Esophagus squamous epithelium (tissue), 5 donors: ENCODE results near the gene FBXO8. TPM values are rescaled to one million over a fixed set of nuclear protein-coding genes. Genes with fewer than 3 reads are reported as not detected.

Source experiments
- DNase-seq: peaks from one replicate; lab custom pipeline; 2025; lab: John Stamatoyannopoulos, UW
- H3K27ac ChIP-seq, 4 donors: fragments of 200-600 bp; sonication (generic); one replicate each; pipeline ENCODE4 v1.5.1; 2016 to 2019; ENCODE audit warnings: mild to moderate bottlenecking in 1 of 4
- H3K27me3 ChIP-seq, 4 donors: fragments of 200-600 bp; sonication (generic); 1 replicate in 3 of 4; 2 replicates in 1 of 4; pipeline versions ENCODE4 v1.5.1 to v1.6.0; 2017 to 2021; ENCODE audit warnings: antibody characterized with exemption in 1 of 4
- H3K36me3 ChIP-seq, 3 donors: fragments of 200-600 bp; sonication (generic); one replicate each; pipeline ENCODE4 v1.5.1; 2016 to 2019
- H3K4me1 ChIP-seq, 3 donors: fragments of 200-600 bp; sonication (generic); one replicate each; pipeline ENCODE4 v1.5.1; 2017 to 2019
- H3K4me3 ChIP-seq, 4 donors: fragments of 200-600 bp; sonication (generic); 1 replicate in 3 of 4; 2 replicates in 1 of 4; pipeline ENCODE4 v1.5.1; 2016 to 2019; ENCODE audit warnings: mild to moderate bottlenecking in 2 of 4, moderate library complexity in 1 of 4
- H3K9me3 ChIP-seq, 3 donors: fragments of 200-600 bp; sonication (generic); one replicate each; pipeline ENCODE4 v1.5.1; 2016 to 2019
- CTCF ChIP-seq, 6 experiments: fragments of 450-650 bp in 4 of 6; fragments of 200-600 bp in 2 of 6; sonication (generic) in 2 of 6; IDR thresholded peaks; one replicate each; pipeline ENCODE4 v1.5.1; 2016 to 2019; ENCODE audit warnings: antibody characterized with exemption in 6 of 6, mild to moderate bottlenecking in 4 of 6, moderate library complexity in 4 of 6
- POLR2A ChIP-seq, 4 donors: fragments of 450-650 bp; IDR thresholded peaks; one replicate each; pipeline ENCODE4 v1.6.1; 2017; ENCODE audit warnings: antibody characterized with exemption in 4 of 4, mild to moderate bottlenecking in 4 of 4, moderate library complexity in 3 of 4
- WGBS, 2 donors: methylation state at CpG; one replicate each; pipeline ENCODE4 v1.1.5; 2018; 5-methylcytosine and 5-hydroxymethylcytosine counted together
- intact Hi-C: fragments of 100-400 bp; cut with DNase I; formaldehyde crosslinking; loops from one replicate; pipeline ENCODE4 v1.15.0; 2022
- total RNA-seq, 4 donors: library from RNA; depleted of rRNA; stranded (reverse); fragments of >200 nt; gene quantifications; one replicate each; pipeline ENCODE4 v1.1.0, GENCODE V29; 2016
- donor health status: DM: yes; HTN: yes; CAD: no.

The FBXO8 gene
- total RNA-seq, 4 donors from 2014 or later = 19.1 to 38.0 (median 26.4) TPM

GRCh38 chr4:174236359-174236758, 47.1 kb downstream of the FBXO8 start:
- no peaks in the 10 kb centered on the region for H3K9me3 ChIP-seq
- WGBS, 2 donors = 75 to 96% methylated on average over 3 of the region's 3 CpGs

GRCh38 chr4:174230680-174231079, 52.8 kb downstream of the FBXO8 start:
- no peak for TF ChIP-seq CTCF (IDR thresholded peaks at IDR 0.05)
- TF ChIP-seq POLR2A (IDR thresholded peaks at IDR 0.05) = no peak
- H3K9me3 ChIP-seq = no peaks in the 10 kb centered on the region
- peaks cover 0 to 19% (median 0%) of the 10 kb centered on the region in 4 donors for H3K27me3 ChIP-seq
- no peak for DNase-seq
- H3K4me1 ChIP-seq = no peaks in the 10 kb centered on the region
- WGBS, 2 donors = 85 to 92% methylated on average over 4 of the region's 4 CpGs
- no peak overlapping the region for H3K4me3 ChIP-seq
- H3K27ac ChIP-seq = no peak overlapping the region
- H3K36me3 ChIP-seq = peaks cover 0 to 5% (median 0%) of the 10 kb centered on the region in 3 donors
- intact Hi-C loops = no loop called here

More at GRCh38 chr4:174236359-174236758, 47.1 kb downstream of the FBXO8 start:
- no peaks in the 10 kb centered on the region for H3K27me3 ChIP-seq
- H3K4me1 ChIP-seq = no peaks in the 10 kb centered on the region
- H3K36me3 ChIP-seq = peaks cover 0 to 57% (median 0%) of the 10 kb centered on the region in 3 donors
- H3K4me3 ChIP-seq = no peak overlapping the region
- no peak for DNase-seq
- TF ChIP-seq POLR2A (IDR thresholded peaks at IDR 0.05) (no peak), CTCF (IDR thresholded peaks at IDR 0.05) (no peak)
- no peak overlapping the region for H3K27ac ChIP-seq
- intact Hi-C loops = no loop called here

GRCh38 chr4:174230148-174230547, 53.3 kb downstream of the FBXO8 start:
- no peak for DNase-seq
- H3K9me3 ChIP-seq = no peaks in the 10 kb centered on the region
- no peak overlapping the region for H3K4me3 ChIP-seq
- H3K36me3 ChIP-seq = peaks cover 0 to 5% (median 0%) of the 10 kb centered on the region in 3 donors
- peaks cover 0 to 19% (median 0%) of the 10 kb centered on the region in 4 donors for H3K27me3 ChIP-seq
- no peaks in the 10 kb centered on the region for H3K4me1 ChIP-seq
- no peak overlapping the region for H3K27ac ChIP-seq
- TF ChIP-seq CTCF (IDR thresholded peaks at IDR 0.05) = no peak
- no peak for TF ChIP-seq POLR2A (IDR thresholded peaks at IDR 0.05)
- intact Hi-C loops = no loop called here

- H3K36me3 ChIP-seq = no peaks in the 10 kb centered on the region
- TF ChIP-seq POLR2A (IDR thresholded peaks at IDR 0.05) = no peak
- no peak for TF ChIP-seq CTCF (IDR thresholded peaks at IDR 0.05)
- DNase-seq = no peak
- H3K27ac ChIP-seq = no peak overlapping the region
- no peaks in the 10 kb centered on the region for H3K9me3 ChIP-seq
- peaks cover 0 to 19% (median 0%) of the 10 kb centered on the region in 4 donors for H3K27me3 ChIP-seq
- H3K4me1 ChIP-seq = no peaks in the 10 kb centered on the region
- no peak overlapping the region for H3K4me3 ChIP-seq
- WGBS, 2 donors = 47 to 52% methylated on average over 2 of the region's 2 CpGs
- intact Hi-C loops = loop anchor here (10.0 kb wide), 1 partner anchor 96 kb away; no protein-coding TSS in a partner anchor
These were observed 54.5 kb downstream of the FBXO8 start for GRCh38 chr4:174228988-174229387.

- Histone ChIP-seq H3K9me3 (no peaks in the 10 kb centered on the region), H3K27ac (no peak overlapping the region), H3K27me3 (peaks cover 0 to 35% (median 0%) of the 10 kb centered on the region in 4 donors), H3K4me3 (no peak overlapping the region), H3K4me1 (no peaks in the 10 kb centered on the region), H3K36me3 (no peaks in the 10 kb centered on the region)
- TF ChIP-seq CTCF (IDR thresholded peaks at IDR 0.05) (no peak), POLR2A (IDR thresholded peaks at IDR 0.05) (no peak)
- intact Hi-C loops = loop anchor here (10.0 kb wide), 1 partner anchor 99 kb away; no protein-coding TSS in a partner anchor
- WGBS, 2 donors = 67 to 77% methylated on average over 9 of the region's 9 CpGs
- no peak for DNase-seq
These were observed 58.0 kb downstream of the FBXO8 start for GRCh38 chr4:174225349-174226049.
